WERI-Rb-1 (cell line): Measurements from ENCODE around the gene ZER1.
"Not testable (repeated sequence)": the region's sequence is repeated elsewhere in the genome, so short reads cannot be mapped to it uniquely, and the experiment has no call there.

Experiments
- DNase-seq: peaks from one replicate; pipeline ENCODE4 v3.0.0-alpha.2; 2020
- H3K27ac ChIP-seq: fragments of 250-450 bp; sonication (Bioruptor Pico); 2 replicates; pipeline ENCODE4 v1.5.1; 2020; ENCODE audit warnings: mild to moderate bottlenecking, moderate library complexity
- H3K27me3 ChIP-seq: fragments of 250-450 bp; sonication (Bioruptor Pico); 2 replicates; pipeline ENCODE4 v1.5.1; 2021; ENCODE audit warnings: mild to moderate bottlenecking, low read depth, moderate library complexity; ENCODE audit not compliant: insufficient read depth, severe bottlenecking
- H3K36me3 ChIP-seq: fragments of 250-450 bp; sonication (Bioruptor Pico); 2 replicates; pipeline ENCODE4 v1.5.1; 2020; ENCODE audit warnings: mild to moderate bottlenecking, moderate library complexity
- H3K4me3 ChIP-seq: 2 replicates; pipeline ENCODE4 v1.5.1; 2011; ENCODE audit warnings: low read depth, mild to moderate bottlenecking, control low read depth, low read length
- H3K9me3 ChIP-seq: fragments of 250-450 bp; sonication (Bioruptor Pico); 2 replicates; pipeline ENCODE4 v1.5.1; 2021; ENCODE audit warnings: mild to moderate bottlenecking, moderate library complexity; ENCODE audit not compliant: severe bottlenecking
- CTCF ChIP-seq: IDR thresholded peaks from 2 replicates; pipeline ENCODE4 v1.5.1; 2011; ENCODE audit warnings: low read depth, mild to moderate bottlenecking, control low read depth, inconsistent platforms, low read length

ZER1 gene

GRCh38 chr9:128704356-128704670, 67.4 kb downstream of the ZER1 start:
- no peak overlapping the region for H3K27ac ChIP-seq
- H3K4me3 ChIP-seq, result no peak overlapping the region
- no peak for TF ChIP-seq CTCF
- H3K9me3 ChIP-seq, result no peaks in the 10 kb centered on the region
- no peaks in the 10 kb centered on the region for H3K27me3 ChIP-seq
- no peak for DNase-seq
- H3K36me3 ChIP-seq, result peaks cover 41% of the 10 kb centered on the region

- DNase-seq, result no peak
- Histone ChIP-seq H3K9me3 (no peaks in the 10 kb centered on the region), H3K27ac (peak overlapping the region; percentile 92), H3K4me3 (peak overlapping the region; percentile 83), H3K36me3 (peaks cover 39% of the 10 kb centered on the region), H3K27me3 (no peaks in the 10 kb centered on the region)
- TF ChIP-seq CTCF, result no peak
Measured at GRCh38 chr9:128703616-128704355, 67.9 kb downstream of the ZER1 start.

DNA sequence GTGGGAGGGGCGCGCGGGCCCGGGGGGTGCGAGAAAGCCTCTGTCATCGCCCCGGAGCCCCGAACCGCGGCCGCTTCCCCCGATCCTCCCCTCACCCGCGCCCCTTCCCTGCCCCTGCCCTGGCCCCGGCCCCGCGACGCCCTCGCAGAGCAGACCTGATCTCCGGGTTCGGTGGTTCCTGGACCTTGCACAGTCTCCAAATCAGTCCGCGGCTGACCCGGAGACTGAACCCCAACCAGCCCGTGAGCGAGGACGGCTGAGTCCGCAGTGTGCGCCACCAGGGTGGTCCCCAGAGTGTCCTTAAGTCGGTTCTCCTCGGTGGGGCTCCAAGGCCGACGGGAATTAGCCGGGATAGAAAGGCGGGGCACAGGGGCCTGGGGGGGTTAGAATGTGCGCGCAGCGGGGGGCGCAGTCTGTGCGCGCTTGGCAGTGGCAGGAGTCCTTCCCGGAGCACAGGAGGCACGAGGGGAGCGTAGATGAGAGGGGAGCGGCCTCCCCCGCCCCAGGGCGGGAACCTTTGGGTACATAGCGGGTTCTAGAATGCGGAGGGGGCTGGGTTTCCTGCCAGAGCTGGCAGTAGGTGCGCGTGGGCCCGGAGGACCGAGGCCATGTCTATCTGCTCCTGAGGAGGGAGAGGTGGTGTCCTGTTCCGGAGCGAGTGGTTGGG, 68.6 kb downstream of the ZER1 start:
- Histone ChIP-seq H3K27ac (peak overlapping the region; percentile 92), H3K4me3 (peak overlapping the region; percentile 83), H3K9me3 (no peaks in the 10 kb centered on the region), H3K36me3 (peaks cover 35% of the 10 kb centered on the region), H3K27me3 (no peaks in the 10 kb centered on the region)
- DNase-seq, result peak; percentile 77
- no peak for TF ChIP-seq CTCF

DNA sequence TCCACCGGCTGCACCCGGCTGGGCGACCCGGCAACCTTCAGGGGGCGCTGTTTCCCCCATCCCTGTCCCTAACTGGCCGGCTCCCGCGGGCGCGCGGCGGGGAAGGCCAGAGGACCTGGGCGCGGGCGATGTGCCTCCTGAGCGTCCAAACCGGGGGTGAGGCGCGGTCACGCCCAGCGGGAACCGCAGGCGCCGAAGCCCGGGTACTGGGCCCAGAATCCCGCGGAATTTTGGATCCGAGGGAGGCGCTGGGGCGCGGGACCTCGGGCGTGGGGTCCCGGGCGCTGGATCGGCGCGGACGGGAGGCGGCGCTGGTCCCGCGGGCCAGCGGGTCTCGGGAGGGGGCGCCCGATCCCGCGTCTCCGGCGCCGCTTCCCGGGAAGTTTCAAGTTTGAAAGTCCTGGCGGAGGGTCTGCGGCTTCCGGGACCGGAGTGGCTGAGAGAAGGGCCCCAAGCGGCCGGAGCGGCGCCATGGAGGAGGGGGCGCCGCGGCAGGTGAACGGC, 69.2 kb downstream of the ZER1 start, which contains the start of gene PKN3:
PKN3 (plus strand) TSS at position 59 of the 504 bp plus-strand sequence; CDS start at position 472, 413 bp downstream.
- TF ChIP-seq CTCF, result peak; percentile 95
- Histone ChIP-seq H3K4me3 (peak within 1 kb of the TSS; percentile 83), H3K9me3 (no peaks in the 10 kb centered on the region), H3K27me3 (no peaks in the 10 kb centered on the region), H3K36me3 (peaks cover 31% of the 10 kb centered on the region), H3K27ac (peak within 1 kb of the TSS; percentile 92)
- peak; percentile 96 for DNase-seq

DNA sequence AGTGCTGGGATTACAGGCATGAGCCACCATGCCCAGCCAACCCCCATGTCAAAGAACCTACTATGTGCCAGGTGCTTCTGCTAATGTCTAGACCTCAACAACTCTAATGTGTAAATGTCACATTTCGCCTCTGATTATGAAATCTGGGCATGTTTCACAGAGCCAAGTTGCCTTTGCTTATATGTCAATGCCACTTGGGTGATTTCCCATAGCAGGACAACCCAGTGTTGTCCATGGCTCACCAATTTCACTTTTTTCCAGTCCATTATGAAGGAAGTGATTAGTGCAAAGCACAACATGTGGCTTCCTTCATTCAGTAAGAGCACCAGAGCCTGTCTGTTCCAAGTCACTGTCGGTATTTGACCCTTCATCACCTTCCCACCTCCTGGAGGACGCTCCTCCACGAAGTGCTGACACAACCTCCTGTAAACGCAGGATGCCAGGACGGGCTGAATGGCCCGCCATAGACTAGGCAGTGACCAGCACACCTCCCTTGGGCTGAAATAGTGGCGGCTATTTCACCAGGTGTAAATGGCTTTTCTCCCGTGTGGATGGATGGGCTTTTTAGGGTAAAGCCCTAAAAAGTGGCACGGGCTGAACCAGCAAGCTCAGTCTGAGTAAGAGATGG, 70.4 kb downstream of the ZER1 start:
- TF ChIP-seq CTCF, result no peak
- no peak for DNase-seq
- H3K27ac ChIP-seq, result no peak overlapping the region

DNA sequence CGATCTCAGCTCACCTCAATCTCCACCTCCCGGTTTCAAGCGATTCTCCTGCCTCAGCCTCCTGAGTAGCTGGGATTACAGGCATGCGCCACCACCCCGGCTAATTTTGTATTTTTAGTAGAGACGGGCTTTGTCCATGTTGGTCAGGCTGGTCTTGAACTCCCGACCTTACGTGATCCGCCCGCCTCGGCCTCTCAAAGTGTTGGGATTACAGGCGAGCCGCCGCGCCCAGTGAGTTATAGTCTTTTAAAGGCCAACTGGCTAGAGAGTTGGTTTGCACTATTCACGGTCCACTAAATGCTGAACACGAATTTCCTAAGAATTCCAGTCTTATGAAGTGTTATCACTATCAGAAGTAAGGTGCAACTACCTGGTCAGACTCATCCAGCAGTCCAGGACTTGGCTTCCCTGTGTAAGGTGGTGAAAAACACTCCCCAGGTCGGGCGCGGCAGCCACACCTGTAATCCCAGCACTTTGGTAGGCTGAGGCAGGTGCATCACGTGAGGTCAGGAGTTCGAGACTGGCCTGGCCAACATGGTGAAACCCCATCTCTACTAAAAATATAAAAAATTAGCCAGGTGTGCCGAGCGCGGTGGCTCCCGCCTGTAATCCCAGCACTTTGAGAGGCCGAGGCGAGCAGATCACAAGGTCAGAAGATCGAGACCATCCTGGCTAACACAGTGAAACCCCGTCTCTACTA, 72.5 kb downstream of the ZER1 start:
- not testable (repeated sequence) for H3K27ac ChIP-seq, H3K9me3 ChIP-seq, H3K4me3 ChIP-seq, DNase-seq, H3K27me3 ChIP-seq
- peaks cover 29% of the 10 kb centered on the region for H3K36me3 ChIP-seq

More for the DNA sequence above, 70.4 kb downstream of the ZER1 start:
- Histone ChIP-seq H3K36me3 (peaks cover 31% of the 10 kb centered on the region), H3K27me3 (no peaks in the 10 kb centered on the region), H3K4me3 (no peak overlapping the region), H3K9me3 (no peaks in the 10 kb centered on the region)
